Lung microvascular endothelial cell (primary cell): ENCODE data around the gene REC8. TPM values are rescaled to one million over a fixed set of nuclear protein-coding genes. Genes with fewer than 3 reads are reported as not detected.

Experiments
- total RNA-seq: library from RNA; depleted of rRNA; stranded (reverse); fragments of >200 nt; gene quantifications from 2 replicates; pipeline ENCODE4 v1.2.1, GENCODE V29; 2014

REC8 gene
- total RNA-seq, 1 donor from 2014 or later: 1.2 TPM

Other genes with a start within 250 kb of the REC8 start
- 42.7 and 43.4 TPM in 2 replicates for gene DHRS4, start 218.3 kb upstream of the REC8 start, total RNA-seq
- 9.4 and 9.5 TPM in 2 replicates for gene DHRS4L2, start 183.2 kb upstream of the REC8 start, total RNA-seq
- under 0.01 TPM in 1 of 2 replicates, not detected in the other for gene CARMIL3, start 120.1 kb upstream of the REC8 start, total RNA-seq
- not detected in 2 replicates for gene CPNE6, start 100.5 kb upstream of the REC8 start, total RNA-seq
- gene PCK2, start 77.8 kb upstream of the REC8 start, total RNA-seq: 7.6 and 9.7 TPM in 2 replicates
- 59.9 and 77.8 TPM in 2 replicates for gene DCAF11, start 57.3 kb upstream of the REC8 start, total RNA-seq
- gene NRL, start 57.1 kb upstream of the REC8 start, total RNA-seq: 1.1 and 1.6 TPM in 2 replicates
- 0.20 and 0.44 TPM in 2 replicates for gene FITM1, start 41.4 kb upstream of the REC8 start, total RNA-seq
- gene PSME1, start 35.9 kb upstream of the REC8 start, total RNA-seq: 114 TPM in 2 replicates
- gene EMC9, start 30.5 kb upstream of the REC8 start, total RNA-seq: 13.9 and 20.4 TPM in 2 replicates
- 114 and 139 TPM in 2 replicates for gene PSME2, start 25.5 kb upstream of the REC8 start, total RNA-seq
- gene RNF31, start 24.6 kb upstream of the REC8 start, total RNA-seq: 21.1 and 23.2 TPM in 2 replicates
- gene IRF9, start 10.8 kb upstream of the REC8 start, total RNA-seq: 41.6 and 42.9 TPM in 2 replicates
- 24.4 and 25.7 TPM in 2 replicates for gene IPO4, start 16.7 kb downstream of the REC8 start, total RNA-seq
- 30.5 and 46.2 TPM in 2 replicates for gene TM9SF1, start 23.4 kb downstream of the REC8 start, total RNA-seq
- not detected in 2 replicates for gene TSSK4, start 33.6 kb downstream of the REC8 start, total RNA-seq
- 12.2 and 16.3 TPM in 2 replicates for gene CHMP4A, start 41.4 kb downstream of the REC8 start, total RNA-seq
- 8.3 and 13.7 TPM in 2 replicates for gene MDP1, start 44.0 kb downstream of the REC8 start, total RNA-seq
- gene NEDD8, start 60.3 kb downstream of the REC8 start, total RNA-seq: 193 and 210 TPM in 2 replicates
- 87.6 and 109 TPM in 2 replicates for gene GMPR2, start 60.8 kb downstream of the REC8 start, total RNA-seq
- gene TINF2, start 70.5 kb downstream of the REC8 start, total RNA-seq: 34.9 and 63.5 TPM in 2 replicates
- under 0.01 and 0.20 TPM in 2 replicates for gene TGM1, start 91.1 kb downstream of the REC8 start, total RNA-seq
- gene RABGGTA, start 99.5 kb downstream of the REC8 start, total RNA-seq: 11.8 and 17.3 TPM in 2 replicates
- gene DHRS1, start 127.7 kb downstream of the REC8 start, total RNA-seq: 6.3 and 8.7 TPM in 2 replicates
- gene NOP9, start 127.8 kb downstream of the REC8 start, total RNA-seq: 15.7 and 20.4 TPM in 2 replicates
- 1.3 and 2.6 TPM in 2 replicates for gene CIDEB, start 135.9 kb downstream of the REC8 start, total RNA-seq
- gene LTB4R2, start 138.1 kb downstream of the REC8 start, total RNA-seq: 2.0 and 2.8 TPM in 2 replicates
- 2.0 and 2.2 TPM in 2 replicates for gene LTB4R, start 139.4 kb downstream of the REC8 start, total RNA-seq
- 34.9 and 60.1 TPM in 2 replicates for gene ADCY4, start 163.0 kb downstream of the REC8 start, total RNA-seq
- 0.60 and 0.65 TPM in 2 replicates for gene RIPK3, start 167.9 kb downstream of the REC8 start, total RNA-seq
- gene NFATC4, start 196.1 kb downstream of the REC8 start, total RNA-seq: 0.60 and 0.87 TPM in 2 replicates
- 1.4 and 4.1 TPM in 2 replicates for gene NYNRIN, start 226.9 kb downstream of the REC8 start, total RNA-seq